GM12878 (cell line): ENCODE results near the gene UBE2I. TPM values are rescaled to one million over a fixed set of nuclear protein-coding genes. Genes with fewer than 3 reads are reported as not detected.
A peak's percentile ranks its signal among the peaks of the same experiment; 100 is the strongest.

Experiments
- ATAC-seq: fragments of 200-7000 bp; cut with Tn5 transposase; 3 replicates; pipeline ENCODE4 v1.9.1; 2020; ENCODE audit warnings: mild to moderate bottlenecking, moderate library complexity
- BruUV-seq: library from RNA; stranded (reverse); fragments of 400-500 nt; replicated peaks from 2 replicates; lab custom pipeline; 2021; lab: Mats Ljungman, UMichigan
- CTCF ChIA-PET: fragments of 300-600 bp; sonication (Branson Sonifier 250); formaldehyde crosslinking; extraction: SDS; loops from one replicate; lab custom pipeline; 2021; ENCODE audit warnings: inconsistent platforms; lab: Yijun Ruan, JAX
- POLR2A ChIA-PET: fragments of 350-600 bp; formaldehyde crosslinking; extraction: SDS; loops from one replicate; lab custom pipeline; 2021; ENCODE audit warnings: inconsistent platforms; lab: Charles Lee
- RAD21 ChIA-PET: fragments of 300-600 bp; sonication (Branson Sonifier 250); formaldehyde crosslinking; loops from one replicate; lab custom pipeline; 2023; ENCODE audit warnings: antibody characterized with exemption; ENCODE audit not compliant: unreplicated experiment; lab: Charles Lee
- SMC1A ChIA-PET: fragments of 300-600 bp; sonication (Branson Sonifier 250); formaldehyde crosslinking; loops from one replicate; lab custom pipeline; 2023; ENCODE audit not compliant: unreplicated experiment, uncharacterized antibody; lab: Charles Lee
- DNase-seq: peaks from one replicate; pipeline ENCODE4 v3.0.0-alpha.2; 2011; ENCODE audit warnings: low read depth, low spot score
- FAIRE-seq: peaks from 3 replicates; lab custom pipeline; 2011; peaks lifted over from hg19 to GRCh38; lab: Jason Lieb, UNC
- H2AFZ ChIP-seq: 2 replicates; pipeline ENCODE4 v1.6.0; 2011; ENCODE audit warnings: low read depth, low read length, control low read depth; ENCODE audit not compliant: control insufficient read depth
- H3K27ac ChIP-seq: 2 replicates; pipeline ENCODE4 v1.5.1; 2011; ENCODE audit warnings: control low read depth; ENCODE audit not compliant: control insufficient read depth, insufficient read depth
- H3K27me3 ChIP-seq, 2 experiments: replicated peaks in 1 of 2; 2 replicates each; pipeline versions ENCODE4 v1.6.0 to v1.6.1; 2011; ENCODE audit warnings: low read length in 1 of 2; ENCODE audit not compliant: control insufficient read depth in 2 of 2, insufficient read depth in 2 of 2
- H3K36me3 ChIP-seq, 2 experiments: 2 replicates each; pipeline ENCODE4 v1.5.1; 2011; ENCODE audit warnings: low read length in 1 of 2; ENCODE audit not compliant: control insufficient read depth in 2 of 2, insufficient read depth in 2 of 2
- H3K4me1 ChIP-seq: 2 replicates; pipeline ENCODE4 v1.6.1; 2011; ENCODE audit warnings: mild to moderate bottlenecking, low read length, moderate library complexity, mixed read lengths; ENCODE audit not compliant: control insufficient read depth, insufficient read depth
- H3K4me2 ChIP-seq: 2 replicates; pipeline ENCODE4 v1.6.0; 2011; ENCODE audit warnings: control low read depth; ENCODE audit not compliant: control insufficient read depth, insufficient read depth
- H3K4me3 ChIP-seq: fragments of 200-600 bp; sonication (generic); 2 replicates; pipeline ENCODE4 v1.5.1; 2016
- H3K79me2 ChIP-seq: 2 replicates; pipeline ENCODE4 v1.6.0; 2011; ENCODE audit warnings: low read length; ENCODE audit not compliant: control insufficient read depth, insufficient read depth
- H3K9ac ChIP-seq: 2 replicates; pipeline ENCODE4 v1.8.0; 2011; ENCODE audit warnings: low read length, control low read depth, mixed read lengths; ENCODE audit not compliant: control insufficient read depth, insufficient read depth
- H3K9me3 ChIP-seq: replicated peaks from 3 replicates; pipeline ENCODE4 v1.5.1; 2011; ENCODE audit warnings: mild to moderate bottlenecking, low read length; ENCODE audit not compliant: control insufficient read depth, insufficient read depth
- H4K20me1 ChIP-seq: 2 replicates; pipeline ENCODE4 v1.6.0; 2011; ENCODE audit not compliant: control insufficient read depth, insufficient read depth
- BCL11A ChIP-seq: IDR thresholded peaks from 2 replicates; pipeline ENCODE4 v1.6.1; 2011; ENCODE audit warnings: low read depth, low read length
- JUND ChIP-seq: IDR thresholded peaks from 2 replicates; pipeline ENCODE4 v1.6.1; 2012; ENCODE audit warnings: low read depth, mild to moderate bottlenecking, low read length, improper control_type of control experiment, moderate library complexity
- MTA2 ChIP-seq: fragments of 450-650 bp; IDR thresholded peaks from 2 replicates; pipeline ENCODE4 v1.6.1; 2016; ENCODE audit warnings: low read depth, mild to moderate bottlenecking, moderate library complexity
- NFIC ChIP-seq: IDR thresholded peaks from 2 replicates; pipeline ENCODE4 v1.6.1; 2012; ENCODE audit warnings: low read depth, mild to moderate bottlenecking, inconsistent platforms, low read length, moderate library complexity
- NFYA ChIP-seq: IDR thresholded peaks from 2 replicates; pipeline ENCODE4 v1.6.1; 2011; ENCODE audit warnings: low read depth, mild to moderate bottlenecking, low read length, improper control_type of control experiment, borderline replicate concordance
- NFYB ChIP-seq: IDR thresholded peaks from 2 replicates; pipeline ENCODE4 v1.6.1; 2011; ENCODE audit warnings: low read depth, mild to moderate bottlenecking, low read length, improper control_type of control experiment, moderate library complexity; ENCODE audit not compliant: insufficient read depth
- PML ChIP-seq: IDR thresholded peaks from 2 replicates; pipeline ENCODE4 v1.6.1; 2012; ENCODE audit warnings: low read length, inconsistent platforms
- POLR2AphosphoS2 ChIP-seq: IDR thresholded peaks from 2 replicates; pipeline ENCODE4 v1.6.1; 2011; ENCODE audit warnings: low read depth, mild to moderate bottlenecking, low read length, improper control_type of control experiment, moderate library complexity
- POLR2AphosphoS5 ChIP-seq: IDR thresholded peaks from 2 replicates; pipeline ENCODE4 v1.6.1; 2011; ENCODE audit warnings: mild to moderate bottlenecking, low read length, inconsistent platforms
- RAD51 ChIP-seq: fragments of 450-650 bp; IDR thresholded peaks from 2 replicates; pipeline ENCODE4 v1.6.1; 2016; ENCODE audit warnings: moderate library complexity, mild to moderate bottlenecking, inconsistent platforms
- SMARCA5 ChIP-seq: fragments of 450-650 bp; IDR thresholded peaks from 2 replicates; pipeline ENCODE4 v1.6.1; 2017; ENCODE audit warnings: mild to moderate bottlenecking
- SREBF1 ChIP-seq: IDR thresholded peaks from 2 replicates; pipeline ENCODE4 v1.6.1; 2012; ENCODE audit warnings: mild to moderate bottlenecking, low read length
- ZNF384 ChIP-seq: IDR thresholded peaks from 2 replicates; pipeline ENCODE4 v1.6.1; 2012; ENCODE audit warnings: low read depth, mild to moderate bottlenecking, low read length, improper control_type of control experiment, borderline replicate concordance
- ZNF622 ChIP-seq: fragments of 450-650 bp; IDR thresholded peaks from 2 replicates; pipeline ENCODE4 v1.6.1; 2017; ENCODE audit warnings: mild to moderate bottlenecking, inconsistent platforms
- WGBS: methylation state at CpG from one replicate; pipeline ENCODE4 v1.1.6; 2016; ENCODE audit warnings: low lambda C conversion rate; ENCODE audit not compliant: insufficient replicate concordance, insufficient coverage; ENCODE audit errors: missing lambda C conversion rate; 5-methylcytosine and 5-hydroxymethylcytosine counted together
- in situ Hi-C: fragments of 300-500 bp; cut with MboI; formaldehyde crosslinking; loops from 9 replicates; pipeline ENCODE4 v1.14.3; 2018; ENCODE audit warnings: mixed read lengths
- intact Hi-C: fragments of 100-400 bp; cut with micrococcal nuclease; formaldehyde crosslinking; loops from one replicate; pipeline ENCODE4 v1.14.2; 2022; ENCODE audit not compliant: unreplicated experiment
- polyA plus RNA-seq, 11 experiments: library from polyadenylated mRNA; depleted of rRNA in 4 of 11; unstranded in 6 of 11; stranded (reverse) in 5 of 11; fragments of >200 nt; fragmentation: Nextera tagmentation in 4 of 11; fragmentation: Illumina TruSeq in 1 of 11; extraction: Ambion mirVana in 4 of 11; extraction: Trizol in 1 of 11; gene quantifications; 1 replicate in 1 of 11; 2 replicates in 10 of 11; pipeline versions ENCODE4 v1.2.1 to v1.2.3, GENCODE V29; 2011 to 2016; ENCODE audit warnings: inconsistent platforms in 2 of 11, missing spikeins in 2 of 11, low read depth in 1 of 11
- total RNA-seq, 4 experiments: library from RNA; depleted of rRNA in 3 of 4; stranded (reverse); fragments of >200 nt in 3 of 4; fragmentation: Illumina TruSeq in 1 of 4; extraction: Trizol in 1 of 4; gene quantifications; 2 replicates each; pipeline versions ENCODE4 v1.2.1 to v1.2.3, GENCODE V29; 2013 to 2021
- TF ChIP-seq, protein P1 (sequence below): fragments of 450-650 bp; IDR thresholded peaks from 2 replicates; pipeline ENCODE4 v1.6.1; 2017; ENCODE audit warnings: mild to moderate bottlenecking, low read depth, inconsistent platforms; ENCODE audit not compliant: poor library complexity, severe bottlenecking
- TF ChIP-seq, protein P2 (sequence below): IDR thresholded peaks from 2 replicates; pipeline ENCODE4 v1.6.1; 2012; ENCODE audit warnings: low read depth, low read length, improper control_type of control experiment
- TF ChIP-seq, protein P3 (sequence below): IDR thresholded peaks from 2 replicates; pipeline ENCODE4 v1.6.1; 2012; ENCODE audit warnings: low read depth, low read length, improper control_type of control experiment
- TF ChIP-seq, protein P4 (sequence below): fragments of 450-650 bp; IDR thresholded peaks from 2 replicates; pipeline ENCODE4 v1.6.1; 2014; ENCODE audit warnings: mild to moderate bottlenecking
- TF ChIP-seq, protein P5 (sequence below): IDR thresholded peaks from 2 replicates; pipeline ENCODE4 v1.6.1; 2011; ENCODE audit warnings: low read depth, low read length, improper control_type of control experiment, borderline replicate concordance

UBE2I gene
- total and polyA plus RNA-seq, 10 of the 15 experiments (the other 5 are each of a cell fraction or from before 2014, with no cell fraction given), result 47.5 to 243 (median 194) TPM

DNA sequence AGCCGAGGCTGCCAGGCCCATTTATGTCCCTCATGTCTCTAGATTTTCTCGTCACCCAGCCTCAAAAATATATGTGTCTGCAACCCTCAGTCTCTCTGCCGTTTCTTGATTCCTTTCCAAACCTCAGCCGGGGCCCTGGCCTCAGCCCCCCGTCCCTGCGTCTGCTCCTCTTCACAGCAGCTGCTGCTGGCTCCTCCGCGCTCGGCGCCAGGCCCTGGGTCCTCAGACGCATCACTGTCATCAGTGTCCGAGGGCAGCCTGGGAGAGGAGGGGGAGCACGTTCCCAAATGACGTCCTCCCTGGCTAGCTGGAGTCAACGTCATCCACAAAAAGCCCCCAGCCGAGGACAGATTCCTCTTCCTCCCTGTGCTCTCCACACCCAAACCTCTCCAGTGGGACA, 39.9 kb downstream of the UBE2I start (continued):
- TF ChIP-seq NFIC, result no peak
- TF ChIP-seq, protein P1, sequence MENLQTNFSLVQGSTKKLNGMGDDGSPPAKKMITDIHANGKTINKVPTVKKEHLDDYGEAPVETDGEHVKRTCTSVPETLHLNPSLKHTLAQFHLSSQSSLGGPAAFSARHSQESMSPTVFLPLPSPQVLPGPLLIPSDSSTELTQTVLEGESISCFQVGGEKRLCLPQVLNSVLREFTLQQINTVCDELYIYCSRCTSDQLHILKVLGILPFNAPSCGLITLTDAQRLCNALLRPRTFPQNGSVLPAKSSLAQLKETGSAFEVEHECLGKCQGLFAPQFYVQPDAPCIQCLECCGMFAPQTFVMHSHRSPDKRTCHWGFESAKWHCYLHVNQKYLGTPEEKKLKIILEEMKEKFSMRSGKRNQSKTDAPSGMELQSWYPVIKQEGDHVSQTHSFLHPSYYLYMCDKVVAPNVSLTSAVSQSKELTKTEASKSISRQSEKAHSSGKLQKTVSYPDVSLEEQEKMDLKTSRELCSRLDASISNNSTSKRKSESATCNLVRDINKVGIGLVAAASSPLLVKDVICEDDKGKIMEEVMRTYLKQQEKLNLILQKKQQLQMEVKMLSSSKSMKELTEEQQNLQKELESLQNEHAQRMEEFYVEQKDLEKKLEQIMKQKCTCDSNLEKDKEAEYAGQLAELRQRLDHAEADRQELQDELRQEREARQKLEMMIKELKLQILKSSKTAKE, result no peak
- TF ChIP-seq RAD51, result no peak

DNA sequence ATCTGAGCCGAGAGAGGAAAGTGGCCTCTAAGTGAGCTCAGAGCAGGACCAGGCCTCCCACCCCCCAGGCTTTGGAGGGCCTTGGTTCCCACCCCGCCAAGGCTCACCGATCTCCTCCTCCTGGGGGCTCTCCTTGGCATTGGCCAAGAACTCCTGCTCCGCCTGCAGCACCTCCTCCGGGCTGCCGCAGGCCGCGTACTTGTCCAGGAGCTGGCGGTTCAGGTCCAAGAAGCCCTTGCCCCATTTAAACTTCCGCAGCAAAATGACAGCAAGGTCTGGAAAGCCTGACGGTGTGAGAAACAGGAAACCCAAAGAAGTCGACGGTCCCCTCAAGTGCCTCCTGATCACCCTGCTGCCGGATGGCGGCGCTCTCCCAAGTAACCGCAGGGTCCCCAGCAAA, 40.5 kb downstream of the UBE2I start:
- Histone ChIP-seq H3K4me1 (peaks cover 8% of the 10 kb centered on the region), H3K4me2 (peak overlapping the region; percentile 56; the same call in 1 of the 2 replicates), H3K9ac (no peak overlapping the region), H3K27ac (no peak overlapping the region), H2AFZ (no peak overlapping the region), H3K79me2 (peaks cover 27% of the 10 kb centered on the region), H4K20me1 (no peaks in the 10 kb centered on the region), H3K36me3 (peaks cover 0 to 6% of the 10 kb centered on the region in 2 experiments; a peak in 3 of 4 replicates), H3K27me3 (no peaks in the 10 kb centered on the region), H3K4me3 (no peak overlapping the region), H3K9me3 (no peaks in the 10 kb centered on the region)
- ATAC-seq, result no peak
- POLR2A ChIA-PET, result no interaction called here
- RAD21 ChIA-PET, result no interaction called here
- FAIRE-seq, result no peak
- DNase-seq, result no peak
- CTCF ChIA-PET, result no interaction called here
- WGBS, result 92% methylated on average over 17 of the region's 17 CpGs
- in situ Hi-C loops (no loop called here), intact Hi-C loops (no loop called here)
- SMC1A ChIA-PET, result interaction anchor here (0.6 kb wide), 1 partner anchor 1654 kb away, joined by 3 read pairs; no protein-coding TSS in a partner anchor
- no TSS peak for BruUV-seq
- TF ChIP-seq SMARCA5 (no peak), JUND (no peak), SREBF1 (no peak), MTA2 (no peak), NFYB (no peak), PML (no peak), NFYA (no peak), BCL11A (no peak), POLR2AphosphoS2 (no peak), ZNF622 (no peak), POLR2AphosphoS5 (no peak), ZNF384 (no peak)
- TF ChIP-seq, protein P2, sequence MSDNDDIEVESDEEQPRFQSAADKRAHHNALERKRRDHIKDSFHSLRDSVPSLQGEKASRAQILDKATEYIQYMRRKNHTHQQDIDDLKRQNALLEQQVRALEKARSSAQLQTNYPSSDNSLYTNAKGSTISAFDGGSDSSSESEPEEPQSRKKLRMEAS, result no peak
- TF ChIP-seq, protein P3, sequence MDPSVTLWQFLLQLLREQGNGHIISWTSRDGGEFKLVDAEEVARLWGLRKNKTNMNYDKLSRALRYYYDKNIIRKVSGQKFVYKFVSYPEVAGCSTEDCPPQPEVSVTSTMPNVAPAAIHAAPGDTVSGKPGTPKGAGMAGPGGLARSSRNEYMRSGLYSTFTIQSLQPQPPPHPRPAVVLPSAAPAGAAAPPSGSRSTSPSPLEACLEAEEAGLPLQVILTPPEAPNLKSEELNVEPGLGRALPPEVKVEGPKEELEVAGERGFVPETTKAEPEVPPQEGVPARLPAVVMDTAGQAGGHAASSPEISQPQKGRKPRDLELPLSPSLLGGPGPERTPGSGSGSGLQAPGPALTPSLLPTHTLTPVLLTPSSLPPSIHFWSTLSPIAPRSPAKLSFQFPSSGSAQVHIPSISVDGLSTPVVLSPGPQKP, result no peak
- TF ChIP-seq, protein P4, sequence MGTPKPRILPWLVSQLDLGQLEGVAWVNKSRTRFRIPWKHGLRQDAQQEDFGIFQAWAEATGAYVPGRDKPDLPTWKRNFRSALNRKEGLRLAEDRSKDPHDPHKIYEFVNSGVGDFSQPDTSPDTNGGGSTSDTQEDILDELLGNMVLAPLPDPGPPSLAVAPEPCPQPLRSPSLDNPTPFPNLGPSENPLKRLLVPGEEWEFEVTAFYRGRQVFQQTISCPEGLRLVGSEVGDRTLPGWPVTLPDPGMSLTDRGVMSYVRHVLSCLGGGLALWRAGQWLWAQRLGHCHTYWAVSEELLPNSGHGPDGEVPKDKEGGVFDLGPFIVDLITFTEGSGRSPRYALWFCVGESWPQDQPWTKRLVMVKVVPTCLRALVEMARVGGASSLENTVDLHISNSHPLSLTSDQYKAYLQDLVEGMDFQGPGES, result no peak
- TF ChIP-seq, protein P5, sequence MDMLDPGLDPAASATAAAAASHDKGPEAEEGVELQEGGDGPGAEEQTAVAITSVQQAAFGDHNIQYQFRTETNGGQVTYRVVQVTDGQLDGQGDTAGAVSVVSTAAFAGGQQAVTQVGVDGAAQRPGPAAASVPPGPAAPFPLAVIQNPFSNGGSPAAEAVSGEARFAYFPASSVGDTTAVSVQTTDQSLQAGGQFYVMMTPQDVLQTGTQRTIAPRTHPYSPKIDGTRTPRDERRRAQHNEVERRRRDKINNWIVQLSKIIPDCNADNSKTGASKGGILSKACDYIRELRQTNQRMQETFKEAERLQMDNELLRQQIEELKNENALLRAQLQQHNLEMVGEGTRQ, result no peak
